HG03521 (cell line): ENCODE measurements around the gene TMEM255B.
"Not testable (repeated sequence)": the region's sequence is repeated elsewhere in the genome, so short reads cannot be mapped to it uniquely, and the experiment has no call there.

ENCODE experiments used
- ATAC-seq: cut with Tn5 transposase; IDR thresholded peaks from one replicate; pipeline ENCODE4 v1.9.1; 2021; ENCODE audit warnings: mild to moderate bottlenecking, moderate library complexity; ENCODE audit not compliant: unreplicated experiment

TMEM255B gene

DNA sequence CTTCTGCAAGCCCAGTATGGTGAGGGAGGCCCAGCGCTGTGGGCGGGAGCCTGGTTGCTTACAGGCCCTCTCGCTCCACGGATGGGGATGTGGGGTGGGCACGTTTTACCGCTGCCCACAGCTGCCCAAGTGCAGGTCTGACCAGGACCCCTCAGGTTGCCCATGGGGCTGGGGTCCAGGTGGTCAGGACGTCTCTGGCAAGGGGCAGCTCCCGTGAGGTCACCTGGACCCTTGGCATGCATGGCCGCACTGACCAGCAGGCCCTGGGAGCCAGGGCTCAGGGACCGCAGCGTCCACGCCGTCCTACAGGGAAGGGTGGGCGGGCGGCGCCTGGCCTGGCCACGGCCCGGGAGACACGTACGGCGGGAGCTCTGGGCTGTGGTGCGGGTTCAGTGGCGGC lies 72.0 kb downstream of the TMEM255B start:
- ATAC-seq: no peak

- no peak for ATAC-seq
Measured at GRCh38 chr13:113832205-113832604, 73.2 kb downstream of the TMEM255B start.

- ATAC-seq: no peak
Measured at GRCh38 chr13:113832631-113833030, 73.6 kb downstream of the TMEM255B start.

- ATAC-seq: no peak
Measured at GRCh38 chr13:113833111-113833830, 74.2 kb downstream of the TMEM255B start.

- ATAC-seq: not testable (repeated sequence)
Measured at GRCh38 chr13:113834006-113834405, 75.0 kb downstream of the TMEM255B start.

GRCh38 chr13:113834496-113835200 lies 75.6 kb downstream of the TMEM255B start:
- no peak for ATAC-seq

- no peak for ATAC-seq
Measured at GRCh38 chr13:113835461-113836270, 76.6 kb downstream of the TMEM255B start.

DNA sequence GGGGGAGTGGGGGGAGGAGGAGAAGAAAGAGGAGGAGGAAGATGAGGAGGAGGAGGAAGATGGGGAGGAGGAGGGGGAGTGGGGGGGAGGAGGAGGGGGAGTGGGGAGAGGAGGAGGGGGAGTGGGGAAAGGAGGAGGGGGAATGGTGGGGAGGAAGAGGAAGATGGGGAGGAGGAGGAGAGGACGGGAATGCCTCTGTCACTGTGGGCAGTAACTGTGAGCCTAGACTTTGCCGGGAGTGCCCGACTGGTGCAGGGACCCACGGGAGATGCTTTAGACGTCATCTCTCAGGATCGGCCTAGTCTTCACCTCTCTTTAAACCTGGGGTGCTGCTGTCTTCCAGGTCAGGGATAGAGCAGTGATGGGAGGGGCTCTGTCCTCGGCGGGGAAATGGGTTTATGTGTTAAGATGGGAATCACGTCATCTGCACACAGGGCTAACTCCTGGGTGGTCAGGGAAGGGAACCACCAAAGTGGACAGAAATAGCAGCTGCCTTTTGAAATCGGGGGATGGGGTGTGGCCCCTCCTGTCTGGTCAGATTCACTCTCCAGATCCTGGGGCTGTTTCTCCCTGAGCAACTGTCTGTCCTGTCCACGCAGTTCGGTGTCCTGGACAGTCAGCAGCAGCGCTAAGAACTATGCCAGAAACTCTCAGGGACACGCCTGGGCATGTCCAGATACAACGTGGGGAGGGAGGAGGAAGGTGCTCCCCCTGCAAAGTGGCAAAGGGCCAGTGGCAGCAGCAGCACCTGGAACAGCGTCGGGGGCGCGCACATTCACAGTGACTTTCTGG lies 77.9 kb downstream of the TMEM255B start:
- no peak for ATAC-seq

- ATAC-seq: no peak
Measured at GRCh38 chr13:113837560-113838355, 78.7 kb downstream of the TMEM255B start.

DNA sequence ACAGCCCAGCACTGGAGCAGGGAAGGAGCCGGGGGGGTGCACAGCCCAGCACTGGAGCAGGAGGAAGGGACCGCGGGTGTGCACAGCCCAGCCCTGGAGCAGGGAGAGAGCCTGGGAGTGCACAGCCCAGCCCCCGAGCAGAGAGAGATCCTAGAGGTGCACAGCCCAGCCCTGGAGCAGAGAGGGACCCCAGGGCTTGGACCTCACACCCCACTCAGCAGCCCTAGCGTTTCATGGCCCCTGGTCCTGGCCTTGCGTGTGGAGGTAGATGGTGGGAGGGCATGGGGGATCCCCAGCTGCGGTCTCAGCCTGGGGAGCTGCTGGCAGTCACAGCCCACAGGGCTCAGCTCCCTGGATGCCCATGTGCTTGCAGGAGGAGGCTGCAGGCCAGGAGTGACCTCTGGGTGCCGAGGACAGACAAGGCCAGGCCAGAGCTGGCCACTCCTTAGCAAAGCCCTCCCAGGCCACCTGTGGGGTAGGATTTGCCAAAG lies 79.7 kb downstream of the TMEM255B start:
- ATAC-seq: no peak

GRCh38 chr13:113839536-113840204 lies 80.6 kb downstream of the TMEM255B start:
- ATAC-seq: no peak

DNA sequence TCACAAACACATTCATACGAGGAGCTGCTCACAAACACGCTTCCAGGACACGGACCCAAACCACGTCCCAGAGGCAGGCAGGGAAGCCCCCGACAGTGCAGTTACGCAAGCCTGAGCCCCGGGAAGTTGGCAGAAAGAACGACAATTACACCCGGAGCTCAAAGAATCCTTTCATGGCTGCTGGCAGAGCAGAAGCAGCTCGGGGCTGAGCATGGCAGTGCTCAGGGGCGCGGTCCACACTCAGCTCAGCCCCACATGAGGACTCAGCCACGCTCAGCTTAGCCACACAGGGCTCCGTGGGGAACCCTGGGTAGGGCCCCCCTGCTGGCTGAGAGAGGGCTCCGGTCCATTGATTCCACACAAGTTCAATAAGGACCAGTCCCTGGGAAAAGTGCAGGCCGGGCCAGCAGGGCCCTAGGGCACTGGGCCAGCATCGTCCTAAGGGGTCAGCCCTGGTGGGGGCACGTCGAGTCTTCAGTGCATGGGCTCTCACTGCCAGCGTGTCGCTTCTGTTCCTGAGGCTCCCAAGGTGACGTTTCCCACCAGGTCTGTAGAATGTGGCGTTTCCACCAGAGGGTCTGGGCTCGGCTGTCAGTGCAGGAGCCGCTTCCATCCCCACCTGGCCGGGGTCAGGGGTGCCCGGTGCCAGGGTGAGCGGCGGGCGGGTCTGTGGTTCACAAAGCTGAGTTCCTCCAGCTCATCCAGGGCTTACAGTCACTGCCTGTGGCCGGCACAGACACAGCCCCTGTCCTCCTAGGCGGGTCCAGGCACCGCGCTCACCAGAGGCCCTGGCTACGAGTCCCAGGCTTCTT lies 81.7 kb downstream of the TMEM255B start:
- ATAC-seq: no peak

DNA sequence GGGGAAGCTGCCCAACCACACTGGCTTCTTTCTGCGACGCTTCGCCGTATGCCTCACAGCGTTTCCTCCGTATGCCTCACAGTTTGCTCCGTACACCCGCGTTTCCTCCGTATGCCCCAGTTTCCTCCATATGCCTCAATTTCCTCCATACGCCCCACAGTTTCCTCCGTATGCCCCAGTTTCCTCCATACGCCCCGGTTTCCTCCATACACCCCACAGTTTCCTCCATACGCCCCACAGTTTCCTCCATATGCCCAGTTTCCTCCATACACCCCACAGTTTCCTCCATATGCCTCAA lies 82.3 kb downstream of the TMEM255B start:
- ATAC-seq: no peak

- ATAC-seq: no peak
Measured at GRCh38 chr13:113842336-113843062, 83.5 kb downstream of the TMEM255B start.

DNA sequence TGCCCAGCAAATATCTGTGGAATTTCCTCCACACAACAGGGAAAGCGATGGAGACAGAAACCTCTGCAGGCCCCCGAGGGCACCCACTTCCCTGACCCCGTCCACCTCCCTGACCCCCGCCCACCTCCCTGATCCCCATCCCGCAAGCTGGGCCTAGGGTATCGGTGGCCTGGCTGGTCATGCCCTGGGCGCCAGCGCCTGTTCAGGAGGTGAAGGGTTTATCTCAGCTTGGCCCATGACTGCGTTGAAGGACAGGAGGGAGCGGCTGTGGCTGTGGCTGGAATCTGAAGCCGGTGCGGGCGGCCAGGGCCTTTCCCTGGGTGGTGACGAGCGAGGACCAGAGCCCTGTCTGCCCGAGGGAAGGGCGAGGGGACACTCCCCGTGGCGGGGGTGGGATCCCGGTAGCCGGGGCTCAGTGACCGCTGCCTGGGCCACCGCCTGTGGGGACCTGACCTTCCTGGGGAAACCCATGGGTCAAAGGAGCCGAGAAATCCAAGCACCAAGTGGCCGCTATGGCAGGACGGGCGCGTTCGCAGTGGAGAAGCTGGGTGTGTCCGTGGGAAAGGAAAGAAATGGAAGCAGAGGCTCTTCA lies 84.1 kb downstream of the TMEM255B start:
- ATAC-seq: no peak

DNA sequence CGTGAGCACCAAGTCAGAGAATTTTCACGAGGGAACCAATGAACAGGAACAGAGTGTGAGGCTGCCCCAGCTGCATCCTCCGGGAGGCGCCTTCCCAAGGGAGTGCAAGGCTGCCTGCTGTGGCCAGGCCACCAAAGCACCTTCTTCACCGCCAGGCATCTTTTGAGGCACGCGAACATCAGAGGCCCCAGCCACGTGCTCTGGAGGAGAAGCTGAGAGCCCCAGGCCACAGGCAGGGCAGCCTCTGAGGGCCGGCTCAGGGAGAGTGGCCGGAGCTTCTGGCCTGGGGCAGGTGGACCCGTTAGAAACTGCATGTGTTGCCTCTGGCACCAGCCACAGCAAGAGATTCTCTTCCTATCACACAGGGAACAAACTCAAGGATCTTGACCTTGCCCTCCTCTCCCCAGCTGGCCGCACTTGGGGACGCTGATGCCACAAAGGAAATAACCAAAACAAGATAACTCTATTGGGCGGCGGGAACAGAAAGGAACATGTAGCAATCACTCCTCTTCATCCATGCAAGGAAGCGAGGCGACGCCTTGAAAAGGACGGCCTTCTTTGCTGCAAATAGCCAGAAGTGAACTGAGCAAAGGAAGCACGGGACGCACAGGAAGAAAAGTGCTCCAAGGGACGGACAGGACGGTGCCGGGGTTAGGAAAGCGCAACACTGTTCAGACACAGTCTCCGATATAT lies 85.0 kb downstream of the TMEM255B start:
- no peak for ATAC-seq

DNA sequence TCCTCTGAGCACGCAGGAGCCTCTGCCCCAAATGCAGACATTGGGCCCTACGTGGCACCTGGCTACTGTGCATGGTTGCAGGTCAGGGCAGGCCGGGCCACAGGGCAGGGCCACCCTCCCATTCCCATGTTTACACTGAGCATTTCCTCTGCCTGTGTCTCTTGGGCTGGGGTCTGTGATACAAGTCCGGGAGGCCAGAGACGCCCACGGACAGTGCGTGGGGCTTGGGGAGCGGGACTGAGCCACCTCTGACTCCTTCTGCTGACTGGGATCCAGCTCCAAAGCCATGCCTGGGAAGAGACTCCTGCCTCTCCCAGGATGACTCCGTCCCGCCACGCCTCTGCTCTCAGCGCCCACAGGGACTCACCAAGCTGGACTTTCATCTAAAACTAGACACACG lies 86.0 kb downstream of the TMEM255B start:
- no peak for ATAC-seq
